AG04450 (cell line): ENCODE measurements around the gene TMEM151B. TPM values are rescaled to one million over a fixed set of nuclear protein-coding genes. Genes with fewer than 3 reads are reported as not detected.

ENCODE experiments used
- CTCF ChIA-PET: fragments of 300-600, 350-600 bp; formaldehyde crosslinking; extraction: SDS; loops from one replicate; lab custom pipeline; 2022; ENCODE audit warnings: antibody characterized with exemption, inconsistent platforms; lab: Charles Lee
- POLR2A ChIA-PET: fragments of 350-600 bp; formaldehyde crosslinking; extraction: SDS; loops from one replicate; lab custom pipeline; 2021; ENCODE audit warnings: antibody characterized with exemption, inconsistent platforms; lab: Yijun Ruan, JAX
- DNase-seq: peaks from one replicate; pipeline ENCODE4 v3.0.0-alpha.2; 2011; ENCODE audit warnings: low read depth, low spot score
- H3K27ac ChIP-seq: one replicate; pipeline ENCODE4 v1.5.1; 2012; ENCODE audit warnings: low read depth, low read length, control low read depth
- H3K27me3 ChIP-seq: one replicate; pipeline ENCODE4 v1.6.0; 2012; ENCODE audit warnings: low read length; ENCODE audit not compliant: control insufficient read depth, insufficient read depth
- H3K4me3 ChIP-seq: 2 replicates; pipeline ENCODE4 v1.5.1; 2011; ENCODE audit warnings: mild to moderate bottlenecking, low read depth, low read length, control low read depth
- H3K9me3 ChIP-seq: 2 replicates; pipeline ENCODE4 v1.5.1; 2012; ENCODE audit warnings: low read length; ENCODE audit not compliant: control insufficient read depth, insufficient read depth
- CTCF ChIP-seq: IDR thresholded peaks from 2 replicates; pipeline ENCODE4 v1.5.1; 2011; ENCODE audit warnings: low read depth, low read length, control low read depth, inconsistent platforms
- polyA plus RNA-seq: library from polyadenylated mRNA; depleted of rRNA; stranded (reverse); fragments of >200 nt; gene quantifications from 2 replicates; pipeline ENCODE4 v1.2.3, GENCODE V29; 2011

The TMEM151B gene
- polyA plus RNA-seq, 1 experiment: not detected

GRCh38 chr6:44271406-44271723 lies 1.1 kb downstream of the TMEM151B start:
- H3K27me3 ChIP-seq: peaks cover 65% of the 10 kb centered on the region
- no peak for DNase-seq
- no peak overlapping the region for H3K4me3 ChIP-seq
- POLR2A ChIA-PET: no interaction called here
- no peak for TF ChIP-seq CTCF
- H3K27ac ChIP-seq: no peak overlapping the region
- peaks cover 5% of the 10 kb centered on the region; the same call in 1 of the 2 replicates for H3K9me3 ChIP-seq
- CTCF ChIA-PET: interaction anchor here (6.0 kb wide), 1 partner anchor 67 kb away, joined by 93 read pairs; no protein-coding TSS in a partner anchor

DNA sequence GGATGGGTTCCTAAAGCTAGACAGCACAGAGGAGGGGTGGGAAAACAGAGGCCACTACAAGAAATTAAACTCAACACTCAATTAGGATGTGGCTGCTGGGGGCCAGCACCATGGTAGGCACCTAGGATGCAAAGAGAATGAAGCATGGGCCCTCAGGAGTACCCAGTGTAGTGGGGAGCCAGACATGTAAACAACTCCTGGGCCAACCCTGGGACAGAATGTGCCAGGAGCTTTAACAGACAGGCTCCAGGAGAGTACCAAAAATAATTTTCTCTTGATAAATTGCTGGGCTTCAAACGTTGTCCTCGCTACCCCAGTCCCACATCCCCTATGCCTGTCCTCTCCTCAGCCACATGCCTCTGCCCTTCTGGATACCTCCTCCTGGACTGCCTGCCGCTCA lies 1.7 kb downstream of the TMEM151B start:
- POLR2A ChIA-PET: no interaction called here
- Histone ChIP-seq H3K27me3 (peaks cover 71% of the 10 kb centered on the region), H3K27ac (no peak overlapping the region), H3K9me3 (peaks cover 5% of the 10 kb centered on the region; the same call in 1 of the 2 replicates), H3K4me3 (no peak overlapping the region)
- DNase-seq: no peak
- CTCF ChIA-PET: no interaction called here
- TF ChIP-seq CTCF: no peak

DNA sequence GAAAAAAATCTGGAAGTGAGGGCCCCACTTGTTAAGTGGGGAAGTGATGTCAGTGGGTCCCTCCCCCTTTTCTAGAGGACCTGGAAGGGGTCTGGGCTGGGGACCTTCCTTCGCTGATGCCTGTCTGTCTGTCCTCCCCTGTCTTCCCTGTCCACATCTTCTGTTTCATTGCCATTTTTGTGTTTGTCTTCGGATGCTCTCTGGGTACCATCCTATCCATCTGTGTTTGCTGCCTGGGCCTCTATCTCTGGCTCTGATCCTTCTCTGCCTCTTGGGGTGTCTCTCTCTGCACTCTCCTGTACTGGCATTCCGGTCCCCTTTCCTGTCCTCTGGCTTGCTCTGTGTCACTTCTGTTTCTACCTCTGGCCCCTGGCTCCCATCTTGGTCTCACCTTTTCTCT lies 2.3 kb downstream of the TMEM151B start:
- CTCF ChIA-PET: no interaction called here
- POLR2A ChIA-PET: no interaction called here
- peaks cover 5% of the 10 kb centered on the region; the same call in 1 of the 2 replicates for H3K9me3 ChIP-seq
- H3K4me3 ChIP-seq: no peak overlapping the region
- peaks cover 75% of the 10 kb centered on the region for H3K27me3 ChIP-seq
- H3K27ac ChIP-seq: no peak overlapping the region
- no peak for DNase-seq
- TF ChIP-seq CTCF: no peak

DNA sequence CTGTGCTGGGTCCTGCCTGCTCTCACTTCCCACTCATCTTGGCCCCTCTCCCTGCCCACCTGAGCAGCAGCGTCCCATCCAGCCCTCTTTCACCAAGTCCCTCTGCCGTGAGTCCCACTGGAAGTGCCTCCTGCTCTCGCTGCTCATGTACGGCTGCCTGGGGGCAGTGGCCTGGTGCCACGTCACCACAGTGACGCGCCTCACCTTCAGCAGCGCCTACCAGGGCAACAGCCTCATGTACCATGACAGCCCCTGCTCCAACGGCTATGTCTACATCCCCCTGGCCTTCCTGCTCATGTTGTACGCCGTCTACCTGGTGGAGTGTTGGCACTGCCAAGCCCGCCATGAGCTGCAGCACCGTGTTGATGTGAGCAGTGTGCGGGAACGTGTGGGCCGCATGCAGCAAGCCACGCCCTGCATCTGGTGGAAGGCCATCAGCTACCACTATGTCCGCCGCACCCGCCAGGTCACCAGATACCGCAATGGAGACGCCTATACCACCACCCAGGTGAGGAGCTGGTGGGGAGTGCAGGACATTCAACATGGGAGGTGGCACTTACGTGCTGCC lies 2.8 kb downstream of the TMEM151B start:
- H3K4me3 ChIP-seq: no peak overlapping the region
- peaks cover 5% of the 10 kb centered on the region; the same call in 1 of the 2 replicates for H3K9me3 ChIP-seq
- DNase-seq: no peak
- ChIA-PET CTCF (no interaction called here), POLR2A (no interaction called here)
- peaks cover 79% of the 10 kb centered on the region for H3K27me3 ChIP-seq
- TF ChIP-seq CTCF: no peak
- H3K27ac ChIP-seq: no peak overlapping the region

- TF ChIP-seq CTCF: no peak
- no peak overlapping the region for H3K4me3 ChIP-seq
- CTCF ChIA-PET: no interaction called here
- H3K27me3 ChIP-seq: peaks cover 76% of the 10 kb centered on the region
- peaks cover 5% of the 10 kb centered on the region; the same call in 1 of the 2 replicates for H3K9me3 ChIP-seq
- POLR2A ChIA-PET: no interaction called here
- H3K27ac ChIP-seq: no peak overlapping the region
- no peak for DNase-seq
Observed at GRCh38 chr6:44273617-44274016, 3.4 kb downstream of the TMEM151B start.
